Sigmoid colon (tissue), 4 donors: Measurements from ENCODE around the gene UBL4B.

ENCODE experiments used
- CTCF ChIP-seq, 4 experiments: fragments of 450-650 bp in 3 of 4; fragments of 200-600 bp in 1 of 4; IDR thresholded peaks; one replicate each; pipeline ENCODE4 v1.5.1; 2016 to 2019; ENCODE audit warnings: antibody characterized with exemption in 4 of 4, mild to moderate bottlenecking in 3 of 4, moderate library complexity in 2 of 4
- POLR2A ChIP-seq, 2 donors: fragments of 450-650 bp; IDR thresholded peaks; one replicate each; pipeline ENCODE4 v1.6.1; 2016; ENCODE audit warnings: antibody characterized with exemption in 2 of 2, mild to moderate bottlenecking in 2 of 2, moderate library complexity in 2 of 2
- POLR2AphosphoS5 ChIP-seq, 4 donors: sonication (generic); formaldehyde crosslinking; IDR thresholded peaks; one replicate each; pipeline ENCODE4 v1.6.1; 2017; ENCODE audit warnings: antibody characterized with exemption in 4 of 4

- TF ChIP-seq POLR2A (IDR thresholded peaks at IDR 0.05) (no peak), CTCF (IDR thresholded peaks at IDR 0.05) (no peak), POLR2AphosphoS5 (IDR thresholded peaks at IDR 0.05) (no peak)
Measured at GRCh38 chr1:110114173-110114572, 1.9 kb downstream of the UBL4B start.
